MCF 10A (cell line): ENCODE measurements around the gene SFXN3. TPM values are rescaled to one million over a fixed set of nuclear protein-coding genes. Genes with fewer than 3 reads are reported as not detected.

Experiments used
- BruUV-seq: library from RNA; stranded (reverse); fragments of 400-500 nt; replicated peaks from 2 replicates; lab custom pipeline; 2021; lab: Mats Ljungman, UMichigan
- CTCF ChIA-PET: fragments of 300-600 bp; sonication (Branson Sonifier 250); formaldehyde crosslinking; extraction: SDS; loops from one replicate; lab custom pipeline; 2021; ENCODE audit warnings: antibody characterized with exemption, inconsistent platforms; lab: Yijun Ruan, JAX
- POLR2A ChIA-PET: fragments of 300-600, 350-650 bp; sonication (Branson Sonifier 250); formaldehyde crosslinking; extraction: SDS; loops from one replicate; lab custom pipeline; 2020; ENCODE audit warnings: antibody characterized with exemption, inconsistent platforms; lab: Yijun Ruan, JAX
- DNase-seq: peaks from one replicate; pipeline ENCODE4 v3.0.0-alpha.2; 2018; ENCODE audit not compliant: unreplicated experiment
- H3K27ac Mint-ChIP-seq: one replicate; pipeline ENCODE4 v1.8.0; 2022; ENCODE audit warnings: mild to moderate bottlenecking, low read depth, mixed read lengths; ENCODE audit not compliant: unreplicated experiment
- H3K27me3 Mint-ChIP-seq: one replicate; pipeline ENCODE4 v1.8.0; 2022; ENCODE audit warnings: mixed read lengths; ENCODE audit not compliant: insufficient read depth, unreplicated experiment
- H3K36me3 Mint-ChIP-seq: one replicate; pipeline ENCODE4 v1.8.0; 2022; ENCODE audit warnings: mild to moderate bottlenecking, moderate library complexity, mixed read lengths; ENCODE audit not compliant: insufficient read depth, unreplicated experiment
- H3K4me1 Mint-ChIP-seq: one replicate; pipeline ENCODE4 v1.8.0; 2022; ENCODE audit warnings: mixed read lengths; ENCODE audit not compliant: insufficient read depth, unreplicated experiment
- H3K4me3 Mint-ChIP-seq: one replicate; pipeline ENCODE4 v1.8.0; 2022; ENCODE audit warnings: mild to moderate bottlenecking, moderate library complexity, mixed read lengths; ENCODE audit not compliant: unreplicated experiment
- H3K9me3 Mint-ChIP-seq: one replicate; pipeline ENCODE4 v1.8.0; 2022; ENCODE audit warnings: mixed read lengths; ENCODE audit not compliant: unreplicated experiment
- CTCF ChIP-seq: fragments of 200-600 bp; IDR thresholded peaks from one replicate; pipeline ENCODE4 v1.8.0; 2022; ENCODE audit warnings: antibody characterized with exemption, mild to moderate bottlenecking; ENCODE audit not compliant: unreplicated experiment
- intact Hi-C: fragments of 100-400 bp; cut with micrococcal nuclease; formaldehyde crosslinking; loops from 2 replicates; pipeline ENCODE4 v1.14.1; 2022
- total RNA-seq: library from RNA; stranded (reverse); gene quantifications from 2 replicates; pipeline ENCODE4 v1.2.3, GENCODE V29; 2022

The SFXN3 gene
- total RNA-seq, 1 experiment from 2014 or later = 39.4 TPM

- TF ChIP-seq CTCF = no peak
- peaks cover 52% of the 10 kb centered on the region for H3K36me3 Mint-ChIP-seq
- intact Hi-C loops = no loop called here
- H3K4me3 Mint-ChIP-seq = no peak overlapping the region
- no peaks in the 10 kb centered on the region for H3K27me3 Mint-ChIP-seq
- POLR2A ChIA-PET = no interaction called here
- no peaks in the 10 kb centered on the region for H3K9me3 Mint-ChIP-seq
- H3K4me1 Mint-ChIP-seq = peaks cover 20% of the 10 kb centered on the region
- peak overlapping the region; percentile 40 for H3K27ac Mint-ChIP-seq
- BruUV-seq = no TSS peak
- CTCF ChIA-PET = interaction anchor here (0.6 to 12.3 kb wide), 4 partner anchors 16 to 60 kb away, joined by 3 to 199 read pairs (median 6); no protein-coding TSS in a partner anchor
- DNase-seq = no peak
These were observed 35.9 kb upstream of the SFXN3 start for GRCh38 chr10:100995181-100995580.

GRCh38 chr10:100996678-100997359 is 34.2 kb upstream of the SFXN3 start:
- Mint-ChIP-seq H3K4me1 (peaks cover 19% of the 10 kb centered on the region), H3K36me3 (peaks cover 36% of the 10 kb centered on the region), H3K9me3 (no peaks in the 10 kb centered on the region), H3K27me3 (no peaks in the 10 kb centered on the region), H3K27ac (no peak overlapping the region), H3K4me3 (peak overlapping the region; percentile 76)
- POLR2A ChIA-PET = interaction anchor here (0.6 to 7.5 kb wide), 14 partner anchors 8 to 1507 kb away, joined by 3 to 74 read pairs (median 4); partner anchors contain the start of genes KAZALD1, MRPL43, OGA and PDZD7
- DNase-seq = peak; percentile 34
- intact Hi-C loops = no loop called here
- BruUV-seq = no TSS peak
- TF ChIP-seq CTCF = no peak
- CTCF ChIA-PET = interaction anchor here (0.6 to 12.3 kb wide), 17 partner anchors 9 to 1103 kb away, joined by 3 to 199 read pairs (median 4); partner anchors contain the start of genes HIF1AN, MRPL43, PDZD7 and SEMA4G

GRCh38 chr10:100997360-100998182 is 33.5 kb upstream of the SFXN3 start:
- H3K27ac Mint-ChIP-seq = peak overlapping the region; percentile 44
- POLR2A ChIA-PET = interaction anchor here (0.6 to 7.5 kb wide), 19 partner anchors 9 to 1506 kb away, joined by 3 to 74 read pairs (median 4); partner anchors contain the start of genes KAZALD1, MRPL43, OGA and PDZD7

More at GRCh38 chr10:100997360-100998182, 33.5 kb upstream of the SFXN3 start:
- Mint-ChIP-seq H3K9me3 (no peaks in the 10 kb centered on the region), H3K4me3 (peak overlapping the region; percentile 76), H3K27me3 (no peaks in the 10 kb centered on the region), H3K36me3 (peaks cover 34% of the 10 kb centered on the region), H3K4me1 (peaks cover 19% of the 10 kb centered on the region)
- no TSS peak for BruUV-seq
- CTCF ChIA-PET = interaction anchor here (0.6 to 12.3 kb wide), 26 partner anchors 9 to 1357 kb away, joined by 3 to 199 read pairs (median 4); partner anchors contain the start of genes HIF1AN, MRPL43, PDZD7 and SEMA4G
- intact Hi-C loops = loop anchor here (1.0 kb wide), 1 partner anchor 16 kb away; no protein-coding TSS in a partner anchor
- peak; percentile 82 for TF ChIP-seq CTCF
- peak; percentile 79 for DNase-seq
